Measurements from ENCODE around the gene OPCML. TPM values are rescaled to one million over a fixed set of nuclear protein-coding genes. Genes with fewer than 3 reads are reported as not detected.

Gene OPCML
- total and polyA plus RNA-seq, 2 of the 13 experiments (the other 11 are each of a cell fraction or from before 2014, with no cell fraction given), result not detected

DNA sequence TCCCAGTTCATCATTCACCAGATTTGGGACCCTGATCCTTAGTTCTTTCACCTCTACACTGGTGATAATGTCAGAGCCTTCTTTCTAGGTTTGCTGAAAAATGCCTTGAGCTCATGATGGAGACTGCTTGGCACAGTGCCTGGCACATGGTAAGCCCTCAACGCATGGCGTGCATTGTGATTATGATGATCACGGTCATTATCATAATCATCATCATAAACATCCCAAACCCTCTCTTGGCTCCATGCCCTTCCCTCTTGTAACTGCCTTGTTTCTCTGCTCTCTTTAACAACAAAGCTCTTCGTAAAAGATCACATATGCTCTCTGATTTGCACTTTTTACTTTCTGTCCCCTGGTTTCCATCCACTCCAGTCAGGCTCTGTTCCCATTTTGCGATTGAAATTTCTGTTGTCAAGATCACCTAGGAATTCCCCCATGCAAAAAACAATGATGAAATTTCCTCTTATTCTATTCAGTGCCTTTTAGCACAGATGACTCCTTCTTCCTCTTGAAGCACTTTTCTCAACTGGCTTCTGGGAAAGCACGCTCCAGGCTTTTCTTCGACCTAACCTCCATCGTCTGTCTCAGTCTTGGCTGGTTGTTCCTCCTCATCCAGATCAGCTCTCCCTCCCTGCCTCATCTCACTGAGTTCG, 479.1 kb downstream of the OPCML start (continued):
- TF ChIP-seq, protein P1, sequence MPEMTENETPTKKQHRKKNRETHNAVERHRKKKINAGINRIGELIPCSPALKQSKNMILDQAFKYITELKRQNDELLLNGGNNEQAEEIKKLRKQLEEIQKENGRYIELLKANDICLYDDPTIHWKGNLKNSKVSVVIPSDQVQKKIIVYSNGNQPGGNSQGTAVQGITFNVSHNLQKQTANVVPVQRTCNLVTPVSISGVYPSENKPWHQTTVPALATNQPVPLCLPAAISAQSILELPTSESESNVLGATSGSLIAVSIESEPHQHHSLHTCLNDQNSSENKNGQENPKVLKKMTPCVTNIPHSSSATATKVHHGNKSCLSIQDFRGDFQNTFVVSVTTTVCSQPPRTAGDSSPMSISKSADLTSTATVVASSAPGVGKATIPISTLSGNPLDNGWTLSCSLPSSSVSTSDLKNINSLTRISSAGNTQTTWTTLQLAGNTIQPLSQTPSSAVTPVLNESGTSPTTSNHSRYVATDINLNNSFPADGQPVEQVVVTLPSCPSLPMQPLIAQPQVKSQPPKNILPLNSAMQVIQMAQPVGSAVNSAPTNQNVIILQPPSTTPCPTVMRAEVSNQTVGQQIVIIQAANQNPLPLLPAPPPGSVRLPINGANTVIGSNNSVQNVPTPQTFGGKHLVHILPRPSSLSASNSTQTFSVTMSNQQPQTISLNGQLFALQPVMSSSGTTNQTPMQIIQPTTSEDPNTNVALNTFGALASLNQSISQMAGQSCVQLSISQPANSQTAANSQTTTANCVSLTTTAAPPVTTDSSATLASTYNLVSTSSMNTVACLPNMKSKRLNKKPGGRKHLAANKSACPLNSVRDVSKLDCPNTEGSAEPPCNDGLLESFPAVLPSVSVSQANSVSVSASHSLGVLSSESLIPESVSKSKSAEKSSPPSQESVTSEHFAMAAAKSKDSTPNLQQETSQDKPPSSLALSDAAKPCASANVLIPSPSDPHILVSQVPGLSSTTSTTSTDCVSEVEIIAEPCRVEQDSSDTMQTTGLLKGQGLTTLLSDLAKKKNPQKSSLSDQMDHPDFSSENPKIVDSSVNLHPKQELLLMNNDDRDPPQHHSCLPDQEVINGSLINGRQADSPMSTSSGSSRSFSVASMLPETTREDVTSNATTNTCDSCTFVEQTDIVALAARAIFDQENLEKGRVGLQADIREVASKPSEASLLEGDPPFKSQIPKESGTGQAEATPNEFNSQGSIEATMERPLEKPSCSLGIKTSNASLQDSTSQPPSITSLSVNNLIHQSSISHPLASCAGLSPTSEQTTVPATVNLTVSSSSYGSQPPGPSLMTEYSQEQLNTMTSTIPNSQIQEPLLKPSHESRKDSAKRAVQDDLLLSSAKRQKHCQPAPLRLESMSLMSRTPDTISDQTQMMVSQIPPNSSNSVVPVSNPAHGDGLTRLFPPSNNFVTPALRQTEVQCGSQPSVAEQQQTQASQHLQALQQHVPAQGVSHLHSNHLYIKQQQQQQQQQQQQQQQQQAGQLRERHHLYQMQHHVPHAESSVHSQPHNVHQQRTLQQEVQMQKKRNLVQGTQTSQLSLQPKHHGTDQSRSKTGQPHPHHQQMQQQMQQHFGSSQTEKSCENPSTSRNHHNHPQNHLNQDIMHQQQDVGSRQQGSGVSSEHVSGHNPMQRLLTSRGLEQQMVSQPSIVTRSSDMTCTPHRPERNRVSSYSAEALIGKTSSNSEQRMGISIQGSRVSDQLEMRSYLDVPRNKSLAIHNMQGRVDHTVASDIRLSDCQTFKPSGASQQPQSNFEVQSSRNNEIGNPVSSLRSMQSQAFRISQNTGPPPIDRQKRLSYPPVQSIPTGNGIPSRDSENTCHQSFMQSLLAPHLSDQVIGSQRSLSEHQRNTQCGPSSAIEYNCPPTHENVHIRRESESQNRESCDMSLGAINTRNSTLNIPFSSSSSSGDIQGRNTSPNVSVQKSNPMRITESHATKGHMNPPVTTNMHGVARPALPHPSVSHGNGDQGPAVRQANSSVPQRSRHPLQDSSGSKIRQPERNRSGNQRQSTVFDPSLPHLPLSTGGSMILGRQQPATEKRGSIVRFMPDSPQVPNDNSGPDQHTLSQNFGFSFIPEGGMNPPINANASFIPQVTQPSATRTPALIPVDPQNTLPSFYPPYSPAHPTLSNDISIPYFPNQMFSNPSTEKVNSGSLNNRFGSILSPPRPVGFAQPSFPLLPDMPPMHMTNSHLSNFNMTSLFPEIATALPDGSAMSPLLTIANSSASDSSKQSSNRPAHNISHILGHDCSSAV (CRISPR knock-in tag; IDR thresholded peaks at IDR 0.05; ENCODE audit: borderline replicate concordance), result no peak
- TF ChIP-seq NBN (conservative IDR thresholded peaks at IDR 0.05) (no peak), ONECUT2 (CRISPR knock-in tag; IDR thresholded peaks at IDR 0.05) (no peak), ERF (CRISPR knock-in tag; IDR thresholded peaks at IDR 0.05) (no peak)

- Histone ChIP-seq H3K79me2 (ENCODE audit: insufficient read depth, low read length) (no peaks in the 10 kb centered on the region), H3K4me3 (replicated peaks in 1 of 3; ENCODE audit: insufficient read depth in 1 of 3, low read depth in 2 of 3, low read length in 3 of 3) (no peak overlapping the region), H3K36me3 (replicated peaks in 1 of 2; ENCODE audit: control insufficient read depth in 1 of 2, insufficient read depth in 2 of 2, low read length in 2 of 2) (no peaks in the 10 kb centered on the region), H3K9me3 (ENCODE audit: low read length) (peaks cover 4% of the 10 kb centered on the region; the same call in 1 of the 2 replicates), H3K27me3 (ENCODE audit: control insufficient read depth in 1 of 2, insufficient read depth in 2 of 2, low read length in 2 of 2) (no peaks in the 10 kb centered on the region), H4K20me1 (ENCODE audit: insufficient read depth, low read length) (no peaks in the 10 kb centered on the region), H3K4me2 (ENCODE audit: low read depth, low read length) (no peak overlapping the region), H2AFZ (ENCODE audit: low read length) (no peak overlapping the region), H3K27ac (ENCODE audit: extremely low read length, insufficient read depth, low read length) (no peak overlapping the region), H3K9ac (ENCODE audit: insufficient read depth, low read depth, low read length) (no peak overlapping the region), H3K4me1 (ENCODE audit: insufficient read depth, low read length) (no peaks in the 10 kb centered on the region)
- ATAC-seq, result no peak
- intact Hi-C loops (cut with micrococcal nuclease; ENCODE audit: unreplicated experiment) (no loop called here), in situ Hi-C loops (cut with HindIII; ENCODE audit: extremely low pct_ligation_motif_present, low pct_unique_long_range_greater_than_20kb) (loop anchor here (25.0 kb wide), 3 partner anchors 940 to 1365 kb away; no protein-coding TSS in a partner anchor)
- BruUV-seq (replicated peaks), result no TSS peak
- ChIA-PET POLR2A (no interaction called here), CTCF (ENCODE audit: low intra/inter-chr PET ratio, low total read pairs) (no interaction called here)
- DNase-seq (ENCODE audit: low spot score), result no peak
- FAIRE-seq, result no peak
- 0% methylated on average over 2 of the region's 2 CpGs for WGBS (ENCODE audit: low lambda C conversion rate)
- TF ChIP-seq, protein P2, sequence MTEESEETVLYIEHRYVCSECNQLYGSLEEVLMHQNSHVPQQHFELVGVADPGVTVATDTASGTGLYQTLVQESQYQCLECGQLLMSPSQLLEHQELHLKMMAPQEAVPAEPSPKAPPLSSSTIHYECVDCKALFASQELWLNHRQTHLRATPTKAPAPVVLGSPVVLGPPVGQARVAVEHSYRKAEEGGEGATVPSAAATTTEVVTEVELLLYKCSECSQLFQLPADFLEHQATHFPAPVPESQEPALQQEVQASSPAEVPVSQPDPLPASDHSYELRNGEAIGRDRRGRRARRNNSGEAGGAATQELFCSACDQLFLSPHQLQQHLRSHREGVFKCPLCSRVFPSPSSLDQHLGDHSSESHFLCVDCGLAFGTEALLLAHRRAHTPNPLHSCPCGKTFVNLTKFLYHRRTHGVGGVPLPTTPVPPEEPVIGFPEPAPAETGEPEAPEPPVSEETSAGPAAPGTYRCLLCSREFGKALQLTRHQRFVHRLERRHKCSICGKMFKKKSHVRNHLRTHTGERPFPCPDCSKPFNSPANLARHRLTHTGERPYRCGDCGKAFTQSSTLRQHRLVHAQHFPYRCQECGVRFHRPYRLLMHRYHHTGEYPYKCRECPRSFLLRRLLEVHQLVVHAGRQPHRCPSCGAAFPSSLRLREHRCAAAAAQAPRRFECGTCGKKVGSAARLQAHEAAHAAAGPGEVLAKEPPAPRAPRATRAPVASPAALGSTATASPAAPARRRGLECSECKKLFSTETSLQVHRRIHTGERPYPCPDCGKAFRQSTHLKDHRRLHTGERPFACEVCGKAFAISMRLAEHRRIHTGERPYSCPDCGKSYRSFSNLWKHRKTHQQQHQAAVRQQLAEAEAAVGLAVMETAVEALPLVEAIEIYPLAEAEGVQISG (CRISPR knock-in tag; IDR thresholded peaks at IDR 0.05), result no peak
- TF ChIP-seq ZBTB4 (CRISPR knock-in tag; IDR thresholded peaks at IDR 0.05; ENCODE audit: borderline replicate concordance), result no peak
- no peak for TF ChIP-seq U2AF2 (IDR thresholded peaks at IDR 0.05; ENCODE audit: low read depth, low read length)
- TF ChIP-seq NKX3-1 (CRISPR knock-in tag; IDR thresholded peaks at IDR 0.05), result no peak
Measured at GRCh38 chr11:133052537-133052936, 479.8 kb downstream of the OPCML start.

Measured in HepG2 (cell line).